HG02798 (cell line): ENCODE data around the gene IGF1.
"Not testable (repeated sequence)": the region's sequence is repeated elsewhere in the genome, so short reads cannot be mapped to it uniquely, and the experiment has no call there.

Experiments used
- ATAC-seq: cut with Tn5 transposase; IDR thresholded peaks from one replicate; pipeline ENCODE4 v1.9.1; 2021; ENCODE audit warnings: mild to moderate bottlenecking; ENCODE audit not compliant: unreplicated experiment, poor library complexity

Gene IGF1

GRCh38 chr12:102463659-102464249 is 16.6 kb downstream of the IGF1 start:
- ATAC-seq = no peak

GRCh38 chr12:102462795-102463465 is 17.4 kb downstream of the IGF1 start:
- no peak for ATAC-seq

GRCh38 chr12:102462386-102462785 is 18.0 kb downstream of the IGF1 start:
- ATAC-seq = no peak

GRCh38 chr12:102461501-102461900 is 18.9 kb downstream of the IGF1 start:
- no peak for ATAC-seq

GRCh38 chr12:102459314-102459713 is 21.0 kb downstream of the IGF1 start:
- no peak for ATAC-seq

GRCh38 chr12:102454808-102455760 is 25.3 kb downstream of the IGF1 start:
- no peak for ATAC-seq

GRCh38 chr12:102454330-102454729 is 26.0 kb downstream of the IGF1 start:
- no peak for ATAC-seq

- no peak for ATAC-seq
These were observed 27.8 kb downstream of the IGF1 start for GRCh38 chr12:102452605-102453004.

GRCh38 chr12:102449018-102449417 is 31.3 kb downstream of the IGF1 start:
- not testable (repeated sequence) for ATAC-seq

- not testable (repeated sequence) for ATAC-seq
These were observed 32.9 kb downstream of the IGF1 start for GRCh38 chr12:102447426-102447825.

- ATAC-seq = no peak
These were observed 35.7 kb downstream of the IGF1 start for GRCh38 chr12:102444707-102445106.

- no peak for ATAC-seq
These were observed 36.3 kb downstream of the IGF1 start for GRCh38 chr12:102444093-102444492.

GRCh38 chr12:102441077-102441596 is 39.2 kb downstream of the IGF1 start:
- ATAC-seq = no peak

- ATAC-seq = no peak
These were observed 40.6 kb downstream of the IGF1 start for GRCh38 chr12:102439426-102440405.

- ATAC-seq = no peak
These were observed 41.5 kb downstream of the IGF1 start for GRCh38 chr12:102438827-102439210.

GRCh38 chr12:102438047-102438826 is 42.1 kb downstream of the IGF1 start:
- ATAC-seq = no peak

GRCh38 chr12:102437511-102437910 is 42.9 kb downstream of the IGF1 start:
- no peak for ATAC-seq

GRCh38 chr12:102436867-102437266 is 43.5 kb downstream of the IGF1 start:
- ATAC-seq = no peak

- ATAC-seq = no peak
These were observed 44.4 kb downstream of the IGF1 start for GRCh38 chr12:102435827-102436436.
